ENCODE results near the gene PXN. TPM values are rescaled to one million over a fixed set of nuclear protein-coding genes. Genes with fewer than 3 reads are reported as not detected.

PXN gene
- total RNA-seq, 1 donor: 41.6 TPM

- TF ChIP-seq CTCF (IDR thresholded peaks at IDR 0.05; ENCODE audit: extremely low read depth, low read depth, low read length): peak; percentile 34
- H3K4me3 ChIP-seq (ENCODE audit: insufficient read depth, low read length): peak overlapping the region; percentile 16
- no peaks in the 10 kb centered on the region for H3K36me3 ChIP-seq (ENCODE audit: insufficient read depth, low read length)
- no peak overlapping the region for H2AFZ ChIP-seq (ENCODE audit: low read length)
- no peaks in the 10 kb centered on the region for H3K9me3 ChIP-seq (ENCODE audit: low read depth, low read length)
- peak; percentile 63 for DNase-seq (ENCODE audit: insufficient read length, low spot score, missing footprints)
- H3K79me2 ChIP-seq (ENCODE audit: insufficient read depth, low read length): peaks cover 82% of the 10 kb centered on the region
- H3K27me3 ChIP-seq (ENCODE audit: insufficient read depth, low read length): no peaks in the 10 kb centered on the region
- H3K4me2 ChIP-seq (ENCODE audit: insufficient read depth, low read length): peak overlapping the region; percentile 62
- peaks cover 80% of the 10 kb centered on the region for H3K4me1 ChIP-seq (ENCODE audit: insufficient read depth, low read length)
- H4K20me1 ChIP-seq (ENCODE audit: insufficient read depth, low read length): peaks cover 17% of the 10 kb centered on the region
- peak overlapping the region; percentile 97 for H3K27ac ChIP-seq (ENCODE audit: low read depth, low read length)
Measured at GRCh38 chr12:120235369-120236323, 29.9 kb downstream of the PXN start.

GRCh38 chr12:120234643-120235368, 30.7 kb downstream of the PXN start:
- H4K20me1 ChIP-seq (ENCODE audit: insufficient read depth, low read length): peaks cover 9% of the 10 kb centered on the region
- TF ChIP-seq CTCF (IDR thresholded peaks at IDR 0.05; ENCODE audit: extremely low read depth, low read depth, low read length): peak; percentile 47
- peak; percentile 95 for DNase-seq (ENCODE audit: insufficient read length, low spot score, missing footprints)
- H3K4me2 ChIP-seq (ENCODE audit: insufficient read depth, low read length): peak overlapping the region; percentile 62
- H3K4me1 ChIP-seq (ENCODE audit: insufficient read depth, low read length): peaks cover 88% of the 10 kb centered on the region
- peak overlapping the region; percentile 22 for H3K4me3 ChIP-seq (ENCODE audit: insufficient read depth, low read length)
- H3K27me3 ChIP-seq (ENCODE audit: insufficient read depth, low read length): no peaks in the 10 kb centered on the region
- H3K9me3 ChIP-seq (ENCODE audit: low read depth, low read length): no peaks in the 10 kb centered on the region
- H3K36me3 ChIP-seq (ENCODE audit: insufficient read depth, low read length): no peaks in the 10 kb centered on the region
- peak overlapping the region; percentile 97 for H3K27ac ChIP-seq (ENCODE audit: low read depth, low read length)
- H2AFZ ChIP-seq (ENCODE audit: low read length): no peak overlapping the region
- H3K79me2 ChIP-seq (ENCODE audit: insufficient read depth, low read length): peaks cover 80% of the 10 kb centered on the region

GRCh38 chr12:120231316-120232011, 34.1 kb downstream of the PXN start:
- H3K9me3 ChIP-seq (ENCODE audit: low read depth, low read length): no peaks in the 10 kb centered on the region
- H3K4me2 ChIP-seq (ENCODE audit: insufficient read depth, low read length): peak overlapping the region; percentile 70
- peak; percentile 95 for DNase-seq (ENCODE audit: insufficient read length, low spot score, missing footprints)
- H3K79me2 ChIP-seq (ENCODE audit: insufficient read depth, low read length): peaks cover 84% of the 10 kb centered on the region
- H4K20me1 ChIP-seq (ENCODE audit: insufficient read depth, low read length): peaks cover 21% of the 10 kb centered on the region
- peaks cover 85% of the 10 kb centered on the region for H3K4me1 ChIP-seq (ENCODE audit: insufficient read depth, low read length)
- peak overlapping the region; percentile 43 for H3K4me3 ChIP-seq (ENCODE audit: insufficient read depth, low read length)
- H3K27ac ChIP-seq (ENCODE audit: low read depth, low read length): peak overlapping the region; percentile 97
- H3K27me3 ChIP-seq (ENCODE audit: insufficient read depth, low read length): no peaks in the 10 kb centered on the region
- H2AFZ ChIP-seq (ENCODE audit: low read length): no peak overlapping the region
- H3K36me3 ChIP-seq (ENCODE audit: insufficient read depth, low read length): peaks cover 4% of the 10 kb centered on the region
- no peak for TF ChIP-seq CTCF (IDR thresholded peaks at IDR 0.05; ENCODE audit: extremely low read depth, low read depth, low read length)

All from osteoblast (primary cell).